ENCODE measurements around the gene BRD3OS.

Gene BRD3OS

GRCh38 chr9:134035041-134036039, 10.1 kb downstream of the BRD3OS start:
- DNase-seq: no peak

GRCh38 chr9:134036130-134036529, 10.8 kb downstream of the BRD3OS start:
- DNase-seq: no peak

GRCh38 chr9:134037641-134038040, 12.4 kb downstream of the BRD3OS start:
- DNase-seq: no peak

GRCh38 chr9:134039386-134040175, 14.3 kb downstream of the BRD3OS start:
- DNase-seq: no peak

- DNase-seq: no peak
Observed at GRCh38 chr9:134040176-134040565, 14.9 kb downstream of the BRD3OS start.

GRCh38 chr9:134040781-134041648, 15.7 kb downstream of the BRD3OS start:
- DNase-seq: no peak

- DNase-seq: no peak
Observed at GRCh38 chr9:134041649-134041962, 16.3 kb downstream of the BRD3OS start.

- DNase-seq: no peak
Observed at GRCh38 chr9:134043531-134043988, 18.3 kb downstream of the BRD3OS start.

- DNase-seq: no peak
Observed at GRCh38 chr9:134044944-134045343, 19.7 kb downstream of the BRD3OS start.

- DNase-seq: no peak
Observed at GRCh38 chr9:134045841-134046544, 20.7 kb downstream of the BRD3OS start.

GRCh38 chr9:134046894-134047681, 21.8 kb downstream of the BRD3OS start:
- no peak for DNase-seq

- no peak for DNase-seq
Observed at GRCh38 chr9:134047868-134048581, 22.7 kb downstream of the BRD3OS start.

GRCh38 chr9:134048582-134048968, 23.3 kb downstream of the BRD3OS start:
- no peak for DNase-seq

- DNase-seq: no peak
Observed at GRCh38 chr9:134049236-134049635, 24.0 kb downstream of the BRD3OS start.

GRCh38 chr9:134049772-134050588, 24.7 kb downstream of the BRD3OS start:
- DNase-seq: no peak

GRCh38 chr9:134050726-134051125, 25.4 kb downstream of the BRD3OS start:
- no peak for DNase-seq

- no peak for DNase-seq
Observed at GRCh38 chr9:134051319-134051718, 26.0 kb downstream of the BRD3OS start.

GRCh38 chr9:134052491-134052890, 27.2 kb downstream of the BRD3OS start:
- DNase-seq: no peak

GRCh38 chr9:134052941-134053340, 27.7 kb downstream of the BRD3OS start:
- no peak for DNase-seq

- DNase-seq: no peak
Observed at GRCh38 chr9:134053401-134053871, 28.2 kb downstream of the BRD3OS start.

Measured in CD4-positive, alpha-beta T cell treated with Interleukin-4 for 1 hour (primary cell).